GM04504 (cell line): Measurements from ENCODE around the gene SUPT20HL1.
"Not testable (repeated sequence)": the region's sequence is repeated elsewhere in the genome, so short reads cannot be mapped to it uniquely, and the experiment has no call there.

Experiments used
- DNase-seq: peaks from one replicate; pipeline ENCODE4 v3.0.0-alpha.2; 2012; ENCODE audit warnings: low read depth

Gene SUPT20HL1

GRCh38 chrX:24363432-24364181 lies 3.2 kb downstream of the SUPT20HL1 start:
- DNase-seq, result not testable (repeated sequence)

- no peak for DNase-seq
Observed at GRCh38 chrX:24364326-24364725, 3.9 kb downstream of the SUPT20HL1 start.

- DNase-seq, result no peak
Observed at GRCh38 chrX:24364851-24365538, 4.6 kb downstream of the SUPT20HL1 start.

GRCh38 chrX:24366762-24367400 lies 6.4 kb downstream of the SUPT20HL1 start:
- DNase-seq, result not testable (repeated sequence)

- no peak for DNase-seq
Observed at GRCh38 chrX:24369816-24370215, 9.4 kb downstream of the SUPT20HL1 start.

- DNase-seq, result peak; percentile 16
Observed at GRCh38 chrX:24371391-24371972, 11.0 kb downstream of the SUPT20HL1 start.

GRCh38 chrX:24372021-24372763 lies 11.8 kb downstream of the SUPT20HL1 start:
- no peak for DNase-seq

GRCh38 chrX:24375600-24376131 lies 15.2 kb downstream of the SUPT20HL1 start:
- DNase-seq, result no peak

GRCh38 chrX:24376403-24376802 lies 16.0 kb downstream of the SUPT20HL1 start:
- no peak for DNase-seq

- no peak for DNase-seq
Observed at GRCh38 chrX:24377195-24377594, 16.8 kb downstream of the SUPT20HL1 start.

GRCh38 chrX:24377911-24378468 lies 17.6 kb downstream of the SUPT20HL1 start:
- no peak for DNase-seq

GRCh38 chrX:24378706-24379105 lies 18.3 kb downstream of the SUPT20HL1 start:
- no peak for DNase-seq

GRCh38 chrX:24380262-24381187 lies 20.1 kb downstream of the SUPT20HL1 start:
- no peak for DNase-seq

- DNase-seq, result not testable (repeated sequence)
Observed at GRCh38 chrX:24382315-24382714, 21.9 kb downstream of the SUPT20HL1 start.

- no peak for DNase-seq
Observed at GRCh38 chrX:24387724-24388123, 27.3 kb downstream of the SUPT20HL1 start.

- no peak for DNase-seq
Observed at GRCh38 chrX:24391389-24391788, 30.9 kb downstream of the SUPT20HL1 start.

GRCh38 chrX:24391843-24392242 lies 31.4 kb downstream of the SUPT20HL1 start:
- no peak for DNase-seq

GRCh38 chrX:24392709-24393108 lies 32.3 kb downstream of the SUPT20HL1 start:
- no peak for DNase-seq

GRCh38 chrX:24395775-24396174 lies 35.3 kb downstream of the SUPT20HL1 start:
- peak; percentile 47 for DNase-seq

GRCh38 chrX:24396236-24396930 lies 35.9 kb downstream of the SUPT20HL1 start:
- no peak for DNase-seq
